GM19452 (cell line): Measurements from ENCODE around the gene MAP4K4.

Experiments
- ATAC-seq: cut with Tn5 transposase; IDR thresholded peaks from one replicate; pipeline ENCODE4 v1.9.1; 2021; ENCODE audit not compliant: unreplicated experiment

Gene MAP4K4

GRCh38 chr2:101861382-101861781 lies 163.9 kb downstream of the MAP4K4 start:
- ATAC-seq: no peak

GRCh38 chr2:101863534-101863933 lies 166.0 kb downstream of the MAP4K4 start:
- ATAC-seq: no peak

GRCh38 chr2:101864426-101864825 lies 166.9 kb downstream of the MAP4K4 start:
- no peak for ATAC-seq

GRCh38 chr2:101868525-101868924 lies 171.0 kb downstream of the MAP4K4 start:
- no peak for ATAC-seq

GRCh38 chr2:101869527-101869926 lies 172.0 kb downstream of the MAP4K4 start:
- ATAC-seq: no peak

GRCh38 chr2:101870444-101870843 lies 172.9 kb downstream of the MAP4K4 start:
- no peak for ATAC-seq

- no peak for ATAC-seq
Measured at GRCh38 chr2:101871480-101871879, 174.0 kb downstream of the MAP4K4 start.

- no peak for ATAC-seq
Measured at GRCh38 chr2:101872480-101872879, 175.0 kb downstream of the MAP4K4 start.

GRCh38 chr2:101873543-101873942 lies 176.0 kb downstream of the MAP4K4 start:
- no peak for ATAC-seq

- ATAC-seq: no peak
Measured at GRCh38 chr2:101874069-101874468, 176.6 kb downstream of the MAP4K4 start.

- no peak for ATAC-seq
Measured at GRCh38 chr2:101879466-101879865, 182.0 kb downstream of the MAP4K4 start.

GRCh38 chr2:101881131-101881530 lies 183.6 kb downstream of the MAP4K4 start:
- no peak for ATAC-seq

GRCh38 chr2:101882769-101883307 lies 185.3 kb downstream of the MAP4K4 start:
- ATAC-seq: no peak

- no peak for ATAC-seq
Measured at GRCh38 chr2:101883860-101884259, 186.4 kb downstream of the MAP4K4 start.

- ATAC-seq: no peak
Measured at GRCh38 chr2:101884423-101884822, 186.9 kb downstream of the MAP4K4 start.

- no peak for ATAC-seq
Measured at GRCh38 chr2:101887328-101887727, 189.8 kb downstream of the MAP4K4 start.

- ATAC-seq: no peak
Measured at GRCh38 chr2:101889460-101890098, 192.1 kb downstream of the MAP4K4 start.

- no peak for ATAC-seq
Measured at GRCh38 chr2:101892377-101892776, 194.9 kb downstream of the MAP4K4 start.

GRCh38 chr2:101893681-101894381 lies 196.3 kb downstream of the MAP4K4 start:
- ATAC-seq: no peak

GRCh38 chr2:101895039-101895438 lies 197.5 kb downstream of the MAP4K4 start:
- no peak for ATAC-seq

GRCh38 chr2:101895819-101896322 lies 198.4 kb downstream of the MAP4K4 start:
- no peak for ATAC-seq

GRCh38 chr2:101897301-101897700 lies 199.8 kb downstream of the MAP4K4 start:
- no peak for ATAC-seq
